KMS-11 (cell line): Measurements from ENCODE around the gene CCBE1.

Source experiments
- H2AFZ ChIP-seq: fragments of 200-600 bp; sonication (generic); 2 replicates; pipeline ENCODE4 v1.6.1; 2016; ENCODE audit warnings: antibody characterized with exemption, mixed run types, low read depth
- H3K27ac ChIP-seq: fragments of 200-600 bp; sonication (generic); 2 replicates; pipeline ENCODE4 v1.6.1; 2016; ENCODE audit warnings: mild to moderate bottlenecking, mixed run types
- H3K27me3 ChIP-seq: fragments of 200-600 bp; sonication (generic); 2 replicates; pipeline ENCODE4 v1.6.1; 2017; ENCODE audit warnings: mild to moderate bottlenecking, low read depth, mixed run types, moderate library complexity; ENCODE audit not compliant: insufficient read depth
- H3K36me3 ChIP-seq: fragments of 200-600 bp; sonication (generic); 2 replicates; pipeline ENCODE4 v1.6.1; 2017; ENCODE audit warnings: mild to moderate bottlenecking, mixed run types; ENCODE audit not compliant: insufficient read depth
- H3K4me1 ChIP-seq: fragments of 200-600 bp; sonication (generic); 2 replicates; pipeline ENCODE4 v1.6.1; 2016; ENCODE audit warnings: mild to moderate bottlenecking, low read depth, mixed run types; ENCODE audit not compliant: poor library complexity, severe bottlenecking
- H3K4me2 ChIP-seq: fragments of 200-600 bp; sonication (generic); 2 replicates; pipeline ENCODE4 v1.7.0; 2016; ENCODE audit warnings: mild to moderate bottlenecking, mixed run types
- H3K4me3 ChIP-seq: fragments of 200-600 bp; sonication (generic); IDR thresholded peaks from 2 replicates; pipeline ENCODE4 v1.6.1; 2017; ENCODE audit warnings: low read depth, low read length, mixed read lengths; ENCODE audit not compliant: insufficient read depth
- H3K79me2 ChIP-seq: fragments of 200-600 bp; sonication (generic); 2 replicates; pipeline ENCODE4 v1.6.1; 2016; ENCODE audit warnings: low read depth, mixed run types; ENCODE audit not compliant: insufficient read depth
- H3K9ac ChIP-seq: fragments of 200-600 bp; sonication (generic); 2 replicates; pipeline ENCODE4 v1.6.1; 2016; ENCODE audit warnings: mild to moderate bottlenecking, mixed run types
- H4K20me1 ChIP-seq: fragments of 200-600 bp; sonication (generic); 2 replicates; pipeline ENCODE4 v1.6.1; 2016; ENCODE audit warnings: mild to moderate bottlenecking, mixed run types; ENCODE audit not compliant: insufficient read depth
- CTCF ChIP-seq: fragments of 200-600 bp; sonication (generic); conservative IDR thresholded peaks from 2 replicates; pipeline ENCODE4 v1.6.1; 2017; ENCODE audit warnings: low read depth, mild to moderate bottlenecking, antibody characterized with exemption, low read length, moderate library complexity, mixed read lengths

The CCBE1 gene

GRCh38 chr18:59592624-59593023 is 104.6 kb downstream of the CCBE1 start:
- Histone ChIP-seq H3K9ac (no peak overlapping the region), H3K4me2 (no peak overlapping the region), H4K20me1 (no peaks in the 10 kb centered on the region), H3K27me3 (no peaks in the 10 kb centered on the region), H3K4me1 (no peaks in the 10 kb centered on the region), H3K79me2 (no peaks in the 10 kb centered on the region), H2AFZ (no peak overlapping the region), H3K27ac (no peak overlapping the region), H3K36me3 (no peaks in the 10 kb centered on the region), H3K4me3 (no peak overlapping the region)
- TF ChIP-seq CTCF, result no peak

- no peaks in the 10 kb centered on the region for H3K36me3 ChIP-seq
- no peak overlapping the region for H3K4me2 ChIP-seq
- no peak overlapping the region for H3K27ac ChIP-seq
- no peak for TF ChIP-seq CTCF
- H3K4me1 ChIP-seq, result no peaks in the 10 kb centered on the region
- H3K9ac ChIP-seq, result no peak overlapping the region
- no peaks in the 10 kb centered on the region for H4K20me1 ChIP-seq
- H2AFZ ChIP-seq, result no peak overlapping the region
- no peaks in the 10 kb centered on the region for H3K27me3 ChIP-seq
- no peak overlapping the region for H3K4me3 ChIP-seq
- no peaks in the 10 kb centered on the region for H3K79me2 ChIP-seq
These were observed 114.8 kb downstream of the CCBE1 start for GRCh38 chr18:59582395-59582794.

- Histone ChIP-seq H3K4me2 (no peak overlapping the region), H3K27me3 (no peaks in the 10 kb centered on the region), H3K9ac (no peak overlapping the region), H4K20me1 (no peaks in the 10 kb centered on the region), H3K27ac (no peak overlapping the region), H3K79me2 (no peaks in the 10 kb centered on the region), H3K4me3 (no peak overlapping the region), H3K4me1 (peaks cover 9% of the 10 kb centered on the region), H2AFZ (no peak overlapping the region), H3K36me3 (no peaks in the 10 kb centered on the region)
- no peak for TF ChIP-seq CTCF
These were observed 117.7 kb downstream of the CCBE1 start for GRCh38 chr18:59579509-59579908.

GRCh38 chr18:59577386-59577655 is 119.9 kb downstream of the CCBE1 start:
- H3K4me2 ChIP-seq, result no peak overlapping the region
- H3K27ac ChIP-seq, result no peak overlapping the region
- TF ChIP-seq CTCF, result no peak

More at GRCh38 chr18:59577386-59577655, 119.9 kb downstream of the CCBE1 start:
- no peak overlapping the region for H2AFZ ChIP-seq
- H4K20me1 ChIP-seq, result no peaks in the 10 kb centered on the region
- H3K4me3 ChIP-seq, result no peak overlapping the region
- no peaks in the 10 kb centered on the region for H3K79me2 ChIP-seq
- H3K36me3 ChIP-seq, result no peaks in the 10 kb centered on the region
- H3K9ac ChIP-seq, result no peak overlapping the region
- H3K27me3 ChIP-seq, result no peaks in the 10 kb centered on the region
- H3K4me1 ChIP-seq, result peaks cover 21% of the 10 kb centered on the region
